GM23248 (cell line): ENCODE data around the gene ATP5PD. TPM values are rescaled to one million over a fixed set of nuclear protein-coding genes. Genes with fewer than 3 reads are reported as not detected.

Source experiments
- DNase-seq: peaks from one replicate; pipeline ENCODE4 v3.0.0-alpha.2; 2015
- H2AFZ ChIP-seq: fragments of 200-600 bp; sonication (generic); 2 replicates; pipeline ENCODE4 v1.6.1; 2016; ENCODE audit warnings: antibody characterized with exemption
- H3F3A ChIP-seq: fragments of 200-600 bp; sonication (generic); 2 replicates; pipeline ENCODE4 v1.6.1; 2016; ENCODE audit warnings: mild to moderate bottlenecking, antibody characterized with exemption, mixed run types; ENCODE audit not compliant: insufficient read depth
- H3K27ac ChIP-seq: fragments of 200-600 bp; sonication (generic); 2 replicates; pipeline ENCODE4 v1.5.1; 2016; ENCODE audit warnings: mild to moderate bottlenecking
- H3K27me3 ChIP-seq: fragments of 200-600 bp; sonication (generic); replicated peaks from 2 replicates; pipeline ENCODE4 v1.6.1; 2016; ENCODE audit warnings: mild to moderate bottlenecking; ENCODE audit not compliant: insufficient read depth
- H3K36me3 ChIP-seq: fragments of 200-600 bp; sonication (generic); 2 replicates; pipeline ENCODE4 v1.6.1; 2016; ENCODE audit warnings: low read depth, mild to moderate bottlenecking
- H3K4me1 ChIP-seq: fragments of 200-600 bp; sonication (generic); 2 replicates; pipeline ENCODE4 v1.6.1; 2016; ENCODE audit warnings: mild to moderate bottlenecking; ENCODE audit not compliant: insufficient read depth
- H3K4me2 ChIP-seq: fragments of 200-600 bp; sonication (generic); one replicate; pipeline ENCODE4 v1.6.1; 2016; ENCODE audit warnings: mild to moderate bottlenecking; ENCODE audit not compliant: unreplicated experiment
- H3K4me3 ChIP-seq: fragments of 200-600 bp; sonication (generic); 2 replicates; pipeline ENCODE4 v1.5.1; 2016; ENCODE audit warnings: mild to moderate bottlenecking
- H3K79me2 ChIP-seq: fragments of 200-600 bp; sonication (generic); 2 replicates; pipeline ENCODE4 v1.6.1; 2016; ENCODE audit warnings: mild to moderate bottlenecking; ENCODE audit not compliant: insufficient read depth
- H3K9ac ChIP-seq: fragments of 200-600 bp; sonication (generic); 2 replicates; pipeline ENCODE4 v1.6.1; 2016; ENCODE audit warnings: mild to moderate bottlenecking
- H3K9me2 ChIP-seq: fragments of 200-600 bp; sonication (generic); 2 replicates; pipeline ENCODE4 v1.6.1; 2016; ENCODE audit warnings: mixed run types, mild to moderate bottlenecking, moderate library complexity; ENCODE audit not compliant: insufficient read depth
- H3K9me3 ChIP-seq: fragments of 200-600 bp; sonication (generic); one replicate; pipeline ENCODE4 v1.6.1; 2017; ENCODE audit warnings: low read depth
- H4K20me1 ChIP-seq: fragments of 200-600 bp; sonication (generic); 2 replicates; pipeline ENCODE4 v1.6.0; 2016; ENCODE audit not compliant: insufficient read depth
- EZH2 ChIP-seq: fragments of 200-600 bp; sonication (generic); IDR thresholded peaks from 2 replicates; pipeline ENCODE4 v1.6.1; 2018; ENCODE audit warnings: antibody characterized with exemption, mild to moderate bottlenecking; ENCODE audit not compliant: insufficient read depth, poor library complexity, severe bottlenecking
- EZH2phosphoT487 ChIP-seq: fragments of 200-600 bp; sonication (generic); IDR thresholded peaks from 2 replicates; pipeline ENCODE4 v1.6.1; 2018; ENCODE audit warnings: antibody characterized with exemption, moderate library complexity, mild to moderate bottlenecking, low read depth; ENCODE audit not compliant: insufficient read depth
- WGBS, 2 experiments: methylation state at CpG; one replicate each; pipeline ENCODE4 v1.1.6; 2015 to 2017; ENCODE audit warnings: low lambda C conversion rate in 2 of 2, low coverage in 1 of 2; ENCODE audit errors: missing lambda C conversion rate in 2 of 2; 5-methylcytosine and 5-hydroxymethylcytosine counted together
- in situ Hi-C: fragments of 300-500 bp; cut with MboI; formaldehyde crosslinking; loops from 2 replicates; pipeline ENCODE4 v1.15.0; 2020
- polyA plus RNA-seq: library from polyadenylated mRNA; unstranded; fragments of >200 nt; fragmentation: Nextera tagmentation; extraction: Ambion mirVana; gene quantifications from 2 replicates; pipeline ENCODE4 v1.2.1, GENCODE V29; 2016
- total RNA-seq: library from RNA; depleted of rRNA; stranded (reverse); fragments of >200 nt; shearing (Covaris generic); gene quantifications from 2 replicates; pipeline ENCODE4 v1.2.3, GENCODE V29; 2014

The ATP5PD gene
- total and polyA plus RNA-seq, 2 experiments from 2014 or later: 215 to 522 TPM

- no peak overlapping the region for H3K4me2 ChIP-seq
- no peak for TF ChIP-seq EZH2
- no peak for TF ChIP-seq EZH2phosphoT487
- no peak overlapping the region for H2AFZ ChIP-seq
- no peaks in the 10 kb centered on the region for H3K79me2 ChIP-seq
- in situ Hi-C loops: no loop called here
- H3K27me3 ChIP-seq: no peaks in the 10 kb centered on the region
- no peaks in the 10 kb centered on the region for H4K20me1 ChIP-seq
- no peak overlapping the region for H3K9ac ChIP-seq
- no peak overlapping the region for H3K4me3 ChIP-seq
- no peaks in the 10 kb centered on the region for H3F3A ChIP-seq
- no peak overlapping the region for H3K27ac ChIP-seq
- H3K4me1 ChIP-seq: no peaks in the 10 kb centered on the region
- no peaks in the 10 kb centered on the region; the same call in 1 of the 2 replicates for H3K36me3 ChIP-seq
- H3K9me2 ChIP-seq: no peaks in the 10 kb centered on the region
- WGBS, 2 experiments: 77 to 89% methylated on average over 8 of the region's 8 CpGs
- no peaks in the 10 kb centered on the region for H3K9me3 ChIP-seq
- no peak for DNase-seq
These were observed 41.5 kb downstream of the ATP5PD start for GRCh38 chr17:75005291-75005690.

- Histone ChIP-seq H3K4me3 (no peak overlapping the region), H3K36me3 (peaks cover 3% of the 10 kb centered on the region; the same call in 1 of the 2 replicates), H2AFZ (no peak overlapping the region), H3K9me3 (no peaks in the 10 kb centered on the region), H3K4me2 (no peak overlapping the region), H3F3A (no peaks in the 10 kb centered on the region), H3K27me3 (no peaks in the 10 kb centered on the region), H3K4me1 (no peaks in the 10 kb centered on the region), H4K20me1 (no peaks in the 10 kb centered on the region), H3K79me2 (peaks cover 7% of the 10 kb centered on the region; the same call in 1 of the 2 replicates), H3K27ac (no peak overlapping the region), H3K9ac (no peak overlapping the region), H3K9me2 (no peaks in the 10 kb centered on the region)
- no peak for DNase-seq
- WGBS, 2 experiments: 96 to 100% methylated on average over 2 to 3 of the region's 3 CpGs
- in situ Hi-C loops: no loop called here
- no peak for TF ChIP-seq EZH2phosphoT487
- no peak for TF ChIP-seq EZH2
These were observed 42.4 kb downstream of the ATP5PD start for GRCh38 chr17:75004371-75004770.

GRCh38 chr17:75003957-75004355 is 42.8 kb downstream of the ATP5PD start:
- Histone ChIP-seq H3K9me2 (no peaks in the 10 kb centered on the region), H3K4me3 (no peak overlapping the region), H3K9ac (no peak overlapping the region), H3K27ac (no peak overlapping the region), H3K27me3 (no peaks in the 10 kb centered on the region), H3K4me1 (no peaks in the 10 kb centered on the region), H4K20me1 (no peaks in the 10 kb centered on the region), H3K9me3 (no peaks in the 10 kb centered on the region), H3F3A (no peaks in the 10 kb centered on the region), H3K36me3 (peaks cover 3% of the 10 kb centered on the region; the same call in 1 of the 2 replicates), H3K79me2 (peaks cover 9% of the 10 kb centered on the region), H2AFZ (no peak overlapping the region), H3K4me2 (no peak overlapping the region)
- DNase-seq: no peak
- WGBS, 2 experiments: 93 to 95% methylated on average over 9 to 19 of the region's 19 CpGs
- TF ChIP-seq EZH2: no peak
- no peak for TF ChIP-seq EZH2phosphoT487
- in situ Hi-C loops: no loop called here

GRCh38 chr17:75003070-75003956 is 43.5 kb downstream of the ATP5PD start:
- DNase-seq: no peak
- Histone ChIP-seq H3K4me2 (no peak overlapping the region), H3K9me2 (no peaks in the 10 kb centered on the region), H3K9ac (no peak overlapping the region), H3K9me3 (no peaks in the 10 kb centered on the region), H2AFZ (no peak overlapping the region), H4K20me1 (no peaks in the 10 kb centered on the region), H3K27ac (no peak overlapping the region), H3K4me3 (no peak overlapping the region), H3K27me3 (no peaks in the 10 kb centered on the region), H3F3A (no peaks in the 10 kb centered on the region), H3K79me2 (peaks cover 15% of the 10 kb centered on the region), H3K4me1 (no peaks in the 10 kb centered on the region), H3K36me3 (peaks cover 3% of the 10 kb centered on the region; the same call in 1 of the 2 replicates)
- WGBS, 2 experiments: 92 to 95% methylated on average over 53 to 76 of the region's 76 CpGs
- TF ChIP-seq EZH2 (no peak), EZH2phosphoT487 (no peak)
- in situ Hi-C loops: no loop called here
